GM18498 (cell line): ENCODE results near the gene ATP6AP1.
"Not testable (repeated sequence)": the region's sequence is repeated elsewhere in the genome, so short reads cannot be mapped to it uniquely, and the experiment has no call there.

Source experiments
- ATAC-seq: cut with Tn5 transposase; IDR thresholded peaks from one replicate; pipeline ENCODE4 v1.9.1; 2021; ENCODE audit warnings: mild to moderate bottlenecking, moderate library complexity; ENCODE audit not compliant: unreplicated experiment

Gene ATP6AP1

DNA sequence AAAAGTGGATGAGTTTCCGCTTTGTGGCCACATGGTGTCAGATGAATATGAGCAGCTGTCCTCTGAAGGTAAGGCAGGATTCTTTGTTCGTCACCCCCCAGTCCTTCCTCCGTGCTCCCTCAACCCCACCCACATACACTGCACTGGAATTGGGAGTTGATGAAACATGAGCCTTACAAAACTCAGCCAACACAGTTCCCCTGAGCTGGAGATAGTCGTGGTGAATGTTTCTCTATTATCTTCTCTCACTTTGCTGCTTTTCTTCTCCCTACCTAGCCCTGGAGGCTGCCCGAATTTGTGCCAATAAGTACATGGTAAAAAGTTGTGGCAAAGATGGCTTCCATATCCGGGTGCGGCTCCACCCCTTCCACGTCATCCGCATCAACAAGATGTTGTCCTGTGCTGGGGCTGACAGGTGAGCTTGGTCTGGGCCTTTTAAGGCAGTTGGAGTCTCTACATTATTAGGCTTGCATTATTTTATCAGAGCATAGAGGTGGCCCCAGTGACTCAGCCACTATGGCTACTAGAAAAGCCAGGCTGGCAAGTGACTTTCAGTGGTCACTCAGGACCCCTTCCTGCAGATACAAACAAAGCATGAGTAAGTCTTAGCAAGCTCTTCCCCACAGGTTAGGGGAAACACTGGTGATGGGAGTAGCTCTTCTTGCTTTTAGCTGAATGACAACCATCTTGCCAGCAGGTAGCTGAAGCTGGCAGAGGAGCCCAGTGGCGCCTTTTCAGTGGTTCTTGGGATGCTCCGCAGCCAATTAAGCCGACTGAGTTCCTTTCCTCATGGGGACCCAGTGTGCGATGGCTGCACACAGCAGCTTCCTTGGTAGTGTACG, 28.7 kb upstream of the ATP6AP1 start:
- no peak for ATAC-seq

DNA sequence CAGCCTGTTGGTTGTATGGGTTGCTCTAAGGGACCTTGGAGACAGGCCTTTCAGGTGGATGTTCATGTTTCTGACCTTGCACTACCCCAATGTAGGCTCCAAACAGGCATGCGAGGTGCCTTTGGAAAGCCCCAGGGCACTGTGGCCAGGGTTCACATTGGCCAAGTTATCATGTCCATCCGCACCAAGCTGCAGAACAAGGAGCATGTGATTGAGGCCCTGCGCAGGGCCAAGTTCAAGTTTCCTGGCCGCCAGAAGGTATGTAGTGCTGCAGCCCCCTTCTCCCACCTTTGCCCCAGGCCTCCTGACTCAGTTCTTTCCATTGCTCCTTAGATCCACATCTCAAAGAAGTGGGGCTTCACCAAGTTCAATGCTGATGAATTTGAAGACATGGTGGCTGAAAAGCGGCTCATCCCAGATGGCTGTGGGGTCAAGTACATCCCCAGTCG, 28.1 kb upstream of the ATP6AP1 start:
- not testable (repeated sequence) for ATAC-seq

GRCh38 chrX:154401045-154401799, 27.3 kb upstream of the ATP6AP1 start:
- ATAC-seq: no peak

DNA sequence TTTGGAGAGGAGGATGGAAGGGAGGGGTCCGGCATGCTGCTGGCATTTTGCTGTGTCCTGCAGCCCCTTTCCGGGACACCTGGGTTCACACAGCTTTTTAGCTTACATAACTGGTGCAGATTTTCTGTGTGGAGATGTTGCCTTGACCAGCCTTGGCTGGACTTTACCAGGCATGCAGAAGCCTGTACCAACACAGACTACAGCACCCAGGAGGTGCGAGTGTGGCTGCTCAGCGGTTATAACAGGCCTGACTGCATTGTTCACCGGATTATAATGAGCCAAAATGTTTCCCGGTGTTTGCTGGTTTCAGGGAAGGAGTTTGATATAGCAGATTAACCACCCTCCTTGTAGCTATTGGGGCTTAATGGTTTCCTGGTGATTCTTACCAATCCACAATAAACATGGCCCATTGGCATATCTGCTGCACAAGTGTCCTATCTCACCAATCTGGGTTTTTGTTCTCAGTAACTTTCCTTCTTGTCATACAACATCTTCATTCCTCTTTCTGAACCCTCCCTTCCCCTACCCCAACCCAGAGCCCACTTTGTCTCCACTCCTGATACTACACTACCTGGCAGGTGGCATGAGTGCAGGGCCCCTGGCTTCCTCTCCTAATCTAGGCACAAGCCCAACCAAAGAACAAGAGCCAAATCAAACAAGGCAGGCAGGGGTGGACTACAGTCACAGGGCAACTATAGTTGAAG, 26.4 kb upstream of the ATP6AP1 start:
- no peak for ATAC-seq

DNA sequence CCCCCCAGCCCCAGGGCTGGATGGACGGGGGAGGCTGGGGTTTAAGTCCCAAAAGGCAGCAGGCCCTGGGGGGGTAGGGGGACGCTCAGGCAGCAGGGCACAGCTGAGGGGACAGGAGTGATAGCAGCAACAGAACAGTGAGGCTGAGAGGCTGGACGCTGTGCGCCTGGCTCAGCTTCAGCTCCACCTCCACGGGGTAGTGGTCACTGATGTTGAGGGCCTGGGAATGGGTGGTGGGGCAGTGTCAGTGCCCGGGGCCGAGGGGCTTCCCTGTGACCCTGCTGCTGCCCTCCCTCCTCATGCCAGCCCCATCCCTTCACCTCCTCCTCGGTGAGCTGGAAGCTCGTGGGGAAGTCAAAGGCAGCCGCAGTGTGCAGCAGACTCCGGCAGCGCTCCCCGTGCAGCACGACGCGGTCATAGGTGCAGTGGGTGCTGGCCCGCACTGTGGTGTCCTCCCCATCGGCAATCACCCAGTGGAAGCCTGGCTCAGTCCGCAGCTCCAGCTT, 25.8 kb upstream of the ATP6AP1 start:
- ATAC-seq: no peak

GRCh38 chrX:154403192-154403591, 25.3 kb upstream of the ATP6AP1 start:
- ATAC-seq: no peak

- ATAC-seq: no peak
Observed at GRCh38 chrX:154403858-154404257, 24.6 kb upstream of the ATP6AP1 start.

GRCh38 chrX:154404625-154405192, 23.8 kb upstream of the ATP6AP1 start:
- ATAC-seq: no peak

GRCh38 chrX:154408659-154409221, 19.7 kb upstream of the ATP6AP1 start:
- no peak for ATAC-seq

DNA sequence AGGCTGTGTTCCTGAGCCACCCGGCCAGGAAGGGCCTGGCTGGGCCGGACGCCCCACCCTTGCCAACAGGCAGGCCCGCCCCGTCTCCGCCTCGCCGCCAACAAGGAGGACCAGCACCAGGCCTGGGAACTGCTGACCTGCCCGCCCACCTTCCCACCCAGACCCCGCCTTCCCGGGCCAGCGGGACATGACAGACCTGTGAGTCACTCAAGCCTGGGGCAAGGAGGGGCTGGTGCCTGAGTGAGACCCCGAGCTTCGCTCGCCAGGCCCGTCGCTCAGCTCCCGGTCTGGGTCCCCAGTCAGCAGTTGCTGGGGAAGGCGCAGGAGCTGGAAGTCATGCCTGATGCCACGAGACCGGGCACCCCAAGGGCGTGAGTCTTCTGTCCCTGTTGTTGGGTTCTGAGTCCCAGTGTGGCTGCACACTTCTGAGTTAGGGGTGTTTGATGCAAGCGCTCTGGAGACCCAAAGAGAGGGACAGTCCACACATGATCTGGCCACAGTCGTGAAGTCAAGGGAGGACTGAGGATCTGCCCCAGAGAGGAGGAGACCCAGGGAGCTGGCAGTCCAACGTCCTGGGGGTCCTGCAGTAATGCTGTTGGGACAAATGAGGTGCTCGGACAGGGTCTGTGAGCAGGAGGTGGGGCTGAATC, 19.1 kb upstream of the ATP6AP1 start, which contains the start of gene DNASE1L1:
TSS of gene DNASE1L1 (minus strand) at position 33 of the 650 bp plus-strand sequence. CDS start 3,686 bp downstream, outside the sequence.
- no peak for ATAC-seq

DNA sequence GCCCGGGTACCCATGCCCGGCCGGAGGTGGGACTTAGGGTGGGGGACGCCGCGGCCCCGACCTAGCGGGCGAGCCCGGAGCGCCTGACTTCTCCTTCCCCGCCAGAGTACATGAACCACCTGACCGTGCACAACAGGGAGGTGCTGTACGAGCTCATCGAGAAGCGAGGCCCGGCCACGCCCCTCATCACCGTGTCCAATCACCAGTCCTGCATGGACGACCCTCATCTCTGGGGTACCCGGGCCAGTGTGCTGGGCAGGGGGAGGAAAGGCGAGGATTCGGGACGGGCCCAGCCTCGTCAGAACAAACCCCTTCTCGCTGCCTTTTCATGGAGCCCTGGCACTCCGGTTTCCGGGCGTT, 16.5 kb upstream of the ATP6AP1 start:
- ATAC-seq: peak; percentile 62

DNA sequence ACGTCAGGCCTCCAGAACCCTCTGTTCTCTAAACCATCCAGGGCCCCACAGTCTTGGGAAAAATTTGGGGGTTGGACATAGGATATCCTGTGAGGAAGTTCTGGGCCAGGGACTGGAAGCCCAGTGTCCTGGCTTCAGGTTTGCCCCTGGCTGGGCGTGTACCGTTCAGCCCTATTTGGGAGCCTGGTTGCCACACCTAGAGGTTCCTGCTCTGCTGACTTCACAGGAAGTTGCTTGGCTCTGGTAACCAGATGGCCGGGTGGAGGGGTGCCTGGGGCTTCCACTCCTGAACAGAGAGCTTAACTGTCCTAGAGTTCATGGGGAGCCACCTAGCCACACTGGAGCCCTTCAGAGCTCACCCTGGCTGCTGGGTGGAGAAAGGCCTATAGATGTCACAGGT, 16.0 kb upstream of the ATP6AP1 start:
- ATAC-seq: no peak

DNA sequence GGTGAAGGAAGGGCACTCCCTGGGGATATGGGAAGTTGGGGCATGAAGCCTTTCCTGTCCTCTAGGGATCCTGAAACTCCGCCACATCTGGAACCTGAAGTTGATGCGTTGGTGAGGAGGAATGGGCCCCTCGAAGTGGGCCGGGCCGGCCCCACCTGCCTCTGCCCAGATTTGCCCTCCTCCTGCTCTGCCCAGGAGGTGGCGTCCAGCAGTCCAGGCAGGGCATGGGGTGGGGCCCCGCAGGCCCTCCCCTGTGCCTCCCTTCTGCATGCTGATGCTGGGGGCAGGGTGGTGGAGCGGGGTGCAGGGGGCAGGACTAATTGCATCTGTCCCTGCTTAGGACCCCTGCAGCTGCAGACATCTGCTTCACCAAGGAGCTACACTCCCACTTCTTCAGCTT, 15.3 kb upstream of the ATP6AP1 start:
- ATAC-seq: no peak

DNA sequence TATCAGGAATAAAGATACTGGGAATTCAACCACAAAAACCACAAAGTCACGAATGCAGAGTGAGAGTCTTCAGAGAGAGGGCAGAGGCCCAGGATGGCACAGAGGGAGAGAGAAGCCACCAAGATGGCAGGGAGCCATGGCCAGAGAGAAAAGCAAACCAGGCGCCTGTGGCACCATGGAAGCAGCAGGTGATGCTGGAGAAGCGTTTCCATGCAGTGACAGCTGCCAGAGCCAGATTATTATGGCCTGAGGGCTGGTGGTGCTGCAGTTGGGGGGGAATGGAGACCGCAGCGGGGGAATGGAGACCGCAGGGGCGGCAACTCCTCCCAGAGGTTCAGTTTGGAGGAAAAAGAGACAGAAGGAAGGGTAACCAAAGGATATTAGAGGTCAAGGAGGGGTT, 11.3 kb upstream of the ATP6AP1 start:
- no peak for ATAC-seq

- ATAC-seq: no peak
Observed at GRCh38 chrX:154419189-154419588, 9.3 kb upstream of the ATP6AP1 start.

DNA sequence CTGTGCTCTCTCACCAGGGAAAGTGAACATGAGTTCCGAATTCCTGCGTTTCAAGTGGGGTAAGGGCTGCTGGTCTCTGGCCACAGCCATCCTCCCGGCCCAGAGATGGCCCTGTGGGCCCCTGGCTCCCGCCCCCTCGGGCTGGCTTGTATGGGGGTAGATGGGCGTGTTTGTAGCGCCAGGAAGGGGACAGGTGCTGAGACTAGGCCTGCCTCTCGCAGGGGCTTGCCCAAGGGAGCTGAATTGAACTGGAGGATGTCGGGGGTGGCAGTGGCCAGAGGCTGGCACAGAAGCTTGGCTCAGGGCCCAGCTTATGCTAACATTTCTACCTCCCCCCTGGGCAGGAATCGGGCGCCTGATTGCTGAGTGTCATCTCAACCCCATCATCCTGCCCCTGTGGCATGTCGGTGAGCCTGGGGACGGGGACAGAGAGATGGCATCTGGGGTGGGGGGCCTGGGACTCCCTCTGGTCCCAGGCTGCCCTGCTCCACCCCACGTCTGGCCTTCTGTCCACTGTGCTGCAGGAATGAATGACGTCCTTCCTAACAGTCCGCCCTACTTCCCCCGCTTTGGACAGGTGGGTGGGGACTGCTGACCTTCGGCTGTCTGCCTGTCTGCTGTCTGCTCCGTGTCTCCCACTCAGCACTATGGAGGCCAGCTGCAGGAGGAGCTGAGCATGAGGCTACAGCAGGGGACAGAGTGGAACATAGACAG, 8.6 kb upstream of the ATP6AP1 start:
- no peak for ATAC-seq

DNA sequence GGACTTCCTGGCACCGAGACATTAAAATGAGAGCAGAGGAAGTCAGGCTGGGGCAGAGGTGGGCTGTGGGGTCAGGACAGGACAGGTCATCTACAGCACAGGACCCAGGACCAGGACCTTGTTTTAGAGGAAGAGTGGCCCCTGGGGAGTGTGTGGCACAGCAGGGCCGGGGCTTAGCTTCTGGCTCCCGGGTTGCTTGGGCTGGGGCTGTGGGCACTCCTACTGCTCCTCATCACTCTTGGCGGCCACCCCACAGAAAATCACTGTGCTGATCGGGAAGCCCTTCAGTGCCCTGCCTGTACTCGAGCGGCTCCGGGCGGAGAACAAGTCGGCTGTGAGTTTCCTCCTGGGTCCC, 8.1 kb upstream of the ATP6AP1 start:
- no peak for ATAC-seq

GRCh38 chrX:154426916-154427770, 1.3 kb upstream of the ATP6AP1 start:
- no peak for ATAC-seq

DNA sequence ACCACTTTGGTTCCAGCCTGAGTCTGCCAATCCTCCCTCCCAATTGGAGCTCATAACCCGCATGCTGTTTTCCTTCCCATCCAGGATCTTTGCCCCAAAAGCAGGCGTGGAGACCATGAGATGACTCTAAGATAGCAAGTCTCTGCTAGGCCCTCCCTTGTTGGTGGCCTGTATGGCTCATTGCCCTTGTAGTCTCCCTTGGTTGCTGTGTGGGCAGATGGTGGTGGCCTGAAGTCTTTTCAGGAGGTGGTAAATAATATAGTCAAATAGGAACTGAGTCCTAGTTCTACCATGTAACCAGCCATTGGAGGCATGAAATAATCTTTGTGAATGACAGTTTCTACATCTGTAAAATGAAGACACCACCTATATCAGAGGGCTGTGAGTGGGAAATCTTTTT, 1.2 kb downstream of the ATP6AP1 start:
- no peak for ATAC-seq
